HG03108 (cell line): Measurements from ENCODE around the gene SHKBP1.
"Not testable (repeated sequence)": the region's sequence is repeated elsewhere in the genome, so short reads cannot be mapped to it uniquely, and the experiment has no call there.

Source experiments
- ATAC-seq: cut with Tn5 transposase; IDR thresholded peaks from one replicate; pipeline ENCODE4 v1.9.1; 2021; ENCODE audit warnings: moderate library complexity; ENCODE audit not compliant: unreplicated experiment

The SHKBP1 gene

DNA sequence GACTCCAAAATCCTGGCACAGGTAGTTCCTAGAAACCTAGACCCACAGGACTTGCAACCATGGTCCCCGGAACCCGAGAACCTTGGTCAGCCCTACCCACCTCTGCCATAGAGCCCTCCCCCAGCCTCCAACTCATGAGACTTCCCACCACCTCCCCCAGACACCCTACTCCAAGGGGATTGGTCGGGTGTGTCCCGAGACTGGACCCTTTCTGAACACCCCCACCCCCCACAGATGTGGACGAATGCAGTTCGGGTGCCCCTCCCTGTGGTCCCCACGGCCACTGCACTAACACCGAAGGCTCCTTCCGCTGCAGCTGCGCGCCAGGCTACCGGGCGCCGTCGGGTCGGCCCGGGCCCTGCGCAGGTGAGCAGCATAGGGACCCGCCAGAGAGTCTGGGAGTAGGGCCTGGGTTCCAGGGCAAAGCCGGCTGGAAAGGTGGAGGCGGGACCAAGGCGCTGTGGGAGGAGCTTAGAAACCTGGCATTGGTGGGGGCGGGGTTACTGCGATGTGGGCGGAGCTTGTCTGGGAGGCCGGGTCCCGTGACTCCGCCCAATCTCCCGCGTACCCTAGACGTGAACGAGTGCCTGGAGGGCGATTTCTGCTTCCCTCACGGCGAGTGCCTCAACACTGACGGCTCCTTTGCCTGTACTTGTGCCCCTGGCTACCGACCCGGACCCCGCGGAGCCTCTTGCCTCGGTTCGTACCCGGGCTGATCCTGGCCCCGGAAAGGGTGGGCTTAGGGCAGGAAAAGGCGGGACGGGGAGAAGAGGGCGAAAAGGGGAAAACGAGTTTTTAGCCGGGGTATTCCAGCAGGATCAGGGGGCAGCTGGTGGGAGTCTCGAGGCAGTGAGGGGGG is 36.4 kb downstream of the SHKBP1 start:
- no peak for ATAC-seq

DNA sequence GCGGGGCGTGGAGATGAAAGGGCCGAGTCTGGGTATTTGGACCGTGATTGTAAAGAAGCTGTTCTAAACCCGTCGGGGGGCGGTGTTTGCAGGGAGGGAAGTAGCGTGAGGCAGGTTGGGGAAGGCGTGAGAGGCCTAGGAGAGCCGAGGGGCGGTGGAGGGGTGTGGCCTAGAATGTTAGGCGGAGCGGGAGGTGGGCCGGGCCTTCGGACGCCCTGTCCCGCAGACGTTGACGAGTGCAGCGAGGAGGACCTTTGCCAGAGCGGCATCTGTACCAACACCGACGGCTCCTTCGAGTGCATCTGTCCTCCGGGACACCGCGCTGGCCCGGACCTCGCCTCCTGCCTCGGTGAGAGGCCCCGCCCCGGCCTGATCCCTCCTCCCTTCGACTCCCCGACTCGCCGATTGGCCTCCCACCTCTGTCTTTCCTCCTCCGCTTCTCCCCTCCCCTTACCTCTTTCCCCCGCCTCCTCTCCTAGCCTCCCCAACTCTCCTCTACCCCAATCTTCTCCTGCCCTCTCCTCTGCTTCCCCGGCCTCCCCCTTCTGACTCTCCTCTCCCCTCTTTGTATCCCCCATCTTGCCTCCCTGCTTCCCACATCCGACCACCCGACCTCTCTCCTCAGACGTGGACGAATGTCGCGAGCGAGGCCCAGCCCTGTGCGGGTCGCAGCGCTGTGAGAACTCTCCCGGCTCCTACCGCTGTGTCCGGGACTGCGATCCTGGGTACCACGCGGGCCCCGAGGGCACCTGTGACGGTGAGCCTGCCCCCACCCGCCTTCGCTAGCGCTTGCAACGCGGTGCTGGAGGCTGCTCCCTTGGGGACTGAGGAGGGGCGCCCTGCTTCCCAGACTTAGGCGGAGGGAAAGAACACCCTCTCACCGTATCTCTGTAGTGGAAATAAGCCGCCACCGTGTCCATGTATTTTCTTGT is 37.3 kb downstream of the SHKBP1 start:
- peak; percentile 38 for ATAC-seq

DNA sequence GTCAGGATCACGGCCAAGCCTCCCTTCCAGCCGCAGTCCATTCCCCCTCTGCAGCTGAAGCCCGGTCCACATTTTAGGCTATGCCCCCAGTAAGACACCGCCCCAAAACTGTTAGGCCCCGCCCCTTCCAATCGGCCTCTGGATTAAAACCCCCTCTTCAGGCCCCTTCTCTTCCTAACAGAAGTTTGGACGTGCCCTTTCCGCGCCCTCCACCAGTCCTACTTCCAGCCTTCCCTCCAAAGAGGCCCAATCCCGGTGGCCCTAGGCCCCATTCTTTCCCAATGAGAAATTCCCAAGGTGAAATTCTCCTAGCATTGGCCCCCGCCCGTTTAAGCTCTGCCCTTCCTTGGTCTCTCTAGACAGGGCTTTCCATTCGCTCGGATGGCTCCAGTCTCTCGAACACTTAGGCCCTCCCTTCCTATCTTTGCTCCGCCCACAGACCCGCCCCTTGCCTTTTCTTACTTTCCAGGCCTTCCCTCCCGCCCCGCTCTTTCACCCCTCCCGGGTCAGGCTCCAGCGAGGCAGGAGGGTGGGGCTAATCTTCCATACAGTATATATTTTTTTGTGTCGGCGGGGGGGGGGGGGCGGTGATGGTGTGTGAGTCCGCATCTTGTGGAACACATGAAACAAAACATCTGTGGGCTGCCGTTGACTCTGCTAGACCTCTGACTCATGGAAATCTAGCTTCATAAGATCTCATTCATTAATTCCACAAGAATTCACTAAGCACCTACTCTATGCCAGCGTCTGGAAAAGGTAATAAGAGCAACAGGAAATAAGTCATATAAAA is 38.1 kb downstream of the SHKBP1 start:
- no peak for ATAC-seq

DNA sequence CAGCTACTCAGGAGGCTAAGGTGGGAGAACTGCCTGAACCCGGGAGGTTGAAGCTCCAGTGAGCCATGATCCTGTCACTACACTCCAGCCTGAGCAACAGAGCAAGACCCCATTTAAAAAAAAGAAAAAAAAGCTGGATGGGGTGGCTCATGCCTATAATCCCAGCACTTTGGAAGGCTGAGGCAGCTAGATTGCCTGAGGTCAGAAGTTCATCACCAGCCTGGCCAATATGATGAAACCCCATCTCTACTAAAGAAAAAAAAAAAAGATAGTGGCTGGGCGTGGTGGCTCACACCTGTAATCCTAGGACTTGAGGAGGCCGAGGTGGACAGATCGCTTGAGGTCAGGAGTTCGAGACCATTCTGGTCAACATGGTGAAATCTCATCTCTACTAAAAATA is 39.5 kb downstream of the SHKBP1 start:
- ATAC-seq = no peak

DNA sequence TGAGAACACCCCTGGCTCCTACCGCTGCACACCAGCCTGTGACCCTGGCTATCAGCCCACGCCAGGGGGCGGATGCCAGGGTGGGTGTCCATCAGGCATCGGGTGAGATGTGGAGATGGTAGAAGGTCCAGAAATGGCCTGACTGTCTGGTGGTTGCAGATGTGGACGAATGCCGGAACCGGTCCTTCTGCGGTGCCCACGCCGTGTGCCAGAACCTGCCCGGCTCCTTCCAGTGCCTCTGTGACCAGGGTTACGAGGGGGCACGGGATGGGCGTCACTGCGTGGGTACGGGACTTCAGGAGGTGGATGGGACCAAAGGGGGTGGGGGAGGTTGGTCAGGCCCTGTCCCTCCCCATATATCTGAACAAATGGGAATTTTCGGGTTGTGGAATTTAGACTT is 40.3 kb downstream of the SHKBP1 start:
- ATAC-seq = no peak

DNA sequence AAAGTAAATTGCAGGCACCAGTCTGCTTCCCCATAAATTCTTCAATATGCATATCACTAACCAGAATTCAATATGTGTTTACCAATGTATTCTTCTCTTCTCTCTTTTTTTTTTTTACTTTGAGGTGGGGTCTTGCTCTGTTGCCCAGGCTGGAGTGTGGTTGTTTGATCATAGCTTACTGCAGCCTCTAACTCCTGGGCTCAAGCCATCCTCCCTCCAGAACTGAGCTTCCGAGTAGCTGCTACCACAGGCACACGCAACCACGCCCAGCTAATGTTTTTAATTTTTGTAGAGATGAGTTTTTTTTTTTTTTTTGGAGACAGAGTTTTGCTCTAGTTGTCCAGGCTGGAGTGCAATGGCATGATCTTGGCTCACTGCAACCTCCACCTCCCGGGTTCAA is 41.3 kb downstream of the SHKBP1 start:
- no peak for ATAC-seq

DNA sequence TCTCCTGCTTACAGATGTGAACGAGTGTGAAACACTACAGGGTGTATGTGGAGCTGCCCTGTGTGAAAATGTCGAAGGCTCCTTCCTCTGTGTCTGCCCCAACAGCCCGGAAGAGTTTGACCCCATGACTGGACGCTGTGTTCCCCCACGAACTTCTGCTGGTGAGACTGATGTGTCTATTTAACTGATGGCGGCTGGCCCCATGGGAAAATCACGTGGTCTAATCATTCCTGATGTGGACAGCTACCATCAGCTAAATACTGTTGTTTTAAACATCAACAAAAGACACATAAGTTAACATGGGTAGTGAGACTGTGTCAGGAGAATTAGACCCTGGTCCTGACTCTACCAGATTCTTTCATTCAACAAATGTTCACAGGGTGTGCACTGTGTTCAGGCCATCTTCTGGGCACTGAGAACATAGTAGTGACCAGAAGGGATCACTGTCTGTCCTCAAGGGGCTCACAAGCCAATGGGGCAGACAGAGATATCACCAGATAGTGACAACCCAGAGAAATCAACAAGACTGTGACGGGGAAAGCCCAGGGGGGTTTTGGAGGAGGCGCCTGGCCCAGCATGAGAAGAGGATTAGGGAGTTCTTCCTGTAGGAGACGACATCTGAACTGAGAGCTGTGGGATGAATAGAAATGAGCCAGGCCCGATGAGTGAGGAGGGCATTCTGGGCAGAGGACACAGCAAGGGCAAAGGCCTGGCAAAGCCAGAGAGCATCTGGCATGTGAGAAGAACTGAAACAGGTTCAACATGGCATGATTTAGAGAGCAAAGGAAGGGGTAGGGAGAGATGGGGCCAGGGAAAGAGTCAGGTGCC is 42.9 kb downstream of the SHKBP1 start:
- ATAC-seq = no peak

DNA sequence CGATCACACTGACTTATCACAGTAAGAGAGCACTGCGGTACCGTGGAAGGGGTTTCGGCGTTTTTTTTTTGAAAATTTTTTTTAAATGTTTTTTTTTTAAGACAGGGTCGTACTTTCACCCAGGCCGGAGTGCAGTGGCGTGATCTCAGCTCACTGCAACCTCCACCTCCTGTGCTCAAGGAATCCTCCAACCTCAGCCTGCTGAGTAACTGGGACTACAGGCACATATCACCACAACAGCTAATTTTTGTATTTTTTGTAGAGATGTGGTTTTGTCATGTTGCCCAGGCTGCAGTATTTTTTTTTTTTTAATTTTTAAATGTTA is 43.5 kb downstream of the SHKBP1 start:
- ATAC-seq = no peak

DNA sequence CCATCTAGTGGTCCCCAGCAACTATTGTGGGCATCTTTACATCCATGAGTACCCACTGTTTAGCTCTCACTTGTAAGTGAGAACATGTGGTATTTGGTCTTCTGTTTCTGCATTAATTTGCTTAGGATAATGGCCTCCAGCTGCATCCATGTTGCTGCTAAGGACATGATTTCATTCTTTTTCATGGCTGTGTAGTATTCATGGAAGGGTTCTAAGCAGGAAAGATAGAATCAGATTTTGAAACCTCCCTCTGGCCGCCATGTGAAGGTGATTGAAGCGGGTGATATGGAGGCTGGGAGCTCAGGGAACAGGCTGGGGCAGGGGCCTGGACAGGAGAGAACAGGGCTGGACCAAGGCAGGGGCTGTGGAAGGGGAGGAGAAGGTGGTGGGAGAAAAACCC is 44.6 kb downstream of the SHKBP1 start:
- ATAC-seq = no peak

DNA sequence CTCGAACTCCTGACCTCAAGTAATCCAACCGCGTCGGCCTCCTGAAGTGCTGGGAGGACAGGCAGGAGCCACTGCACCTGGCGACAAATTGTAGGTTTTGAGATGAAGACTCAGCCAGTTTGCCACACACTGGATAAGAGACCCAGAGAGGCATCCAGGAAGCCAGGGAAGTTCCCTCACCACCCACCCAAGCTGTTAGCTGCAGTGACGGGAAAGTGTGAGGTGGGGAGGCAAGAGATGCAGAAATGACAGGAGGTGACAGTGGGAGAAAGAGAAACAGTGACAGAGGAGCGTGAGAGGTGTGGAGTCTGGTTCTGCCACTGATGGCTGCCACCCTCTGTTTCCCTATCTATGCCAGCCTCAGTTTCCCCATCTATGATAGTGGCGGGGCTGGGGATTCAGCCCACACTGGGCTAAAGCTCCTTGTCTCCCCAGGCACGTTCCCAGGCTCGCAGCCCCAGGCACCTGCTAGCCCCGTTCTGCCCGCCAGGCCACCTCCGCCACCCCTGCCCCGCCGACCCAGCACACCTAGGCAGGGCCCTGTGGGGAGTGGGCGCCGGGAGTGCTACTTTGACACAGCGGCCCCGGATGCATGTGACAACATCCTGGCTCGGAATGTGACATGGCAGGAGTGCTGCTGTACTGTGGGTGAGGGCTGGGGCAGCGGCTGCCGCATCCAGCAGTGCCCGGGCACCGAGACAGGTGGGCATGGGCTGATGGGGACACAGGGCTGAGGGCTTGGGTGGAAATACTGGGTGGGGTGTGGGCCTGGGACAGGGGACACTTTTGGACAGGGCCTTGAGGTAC is 45.5 kb downstream of the SHKBP1 start:
- no peak for ATAC-seq

DNA sequence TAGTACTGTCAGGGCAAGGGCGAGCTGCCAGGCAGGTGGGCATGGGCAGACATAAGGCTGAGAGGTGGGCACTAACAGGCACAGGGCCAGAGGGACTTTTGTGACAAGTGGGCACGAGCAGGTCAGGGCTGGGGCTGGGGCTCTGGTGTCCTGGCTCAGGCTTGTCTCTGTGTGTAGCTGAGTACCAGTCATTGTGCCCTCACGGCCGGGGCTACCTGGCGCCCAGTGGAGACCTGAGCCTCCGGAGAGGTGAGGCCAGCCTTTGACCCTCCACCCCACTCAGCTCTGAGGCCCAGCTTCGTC is 46.1 kb downstream of the SHKBP1 start:
- ATAC-seq = no peak

DNA sequence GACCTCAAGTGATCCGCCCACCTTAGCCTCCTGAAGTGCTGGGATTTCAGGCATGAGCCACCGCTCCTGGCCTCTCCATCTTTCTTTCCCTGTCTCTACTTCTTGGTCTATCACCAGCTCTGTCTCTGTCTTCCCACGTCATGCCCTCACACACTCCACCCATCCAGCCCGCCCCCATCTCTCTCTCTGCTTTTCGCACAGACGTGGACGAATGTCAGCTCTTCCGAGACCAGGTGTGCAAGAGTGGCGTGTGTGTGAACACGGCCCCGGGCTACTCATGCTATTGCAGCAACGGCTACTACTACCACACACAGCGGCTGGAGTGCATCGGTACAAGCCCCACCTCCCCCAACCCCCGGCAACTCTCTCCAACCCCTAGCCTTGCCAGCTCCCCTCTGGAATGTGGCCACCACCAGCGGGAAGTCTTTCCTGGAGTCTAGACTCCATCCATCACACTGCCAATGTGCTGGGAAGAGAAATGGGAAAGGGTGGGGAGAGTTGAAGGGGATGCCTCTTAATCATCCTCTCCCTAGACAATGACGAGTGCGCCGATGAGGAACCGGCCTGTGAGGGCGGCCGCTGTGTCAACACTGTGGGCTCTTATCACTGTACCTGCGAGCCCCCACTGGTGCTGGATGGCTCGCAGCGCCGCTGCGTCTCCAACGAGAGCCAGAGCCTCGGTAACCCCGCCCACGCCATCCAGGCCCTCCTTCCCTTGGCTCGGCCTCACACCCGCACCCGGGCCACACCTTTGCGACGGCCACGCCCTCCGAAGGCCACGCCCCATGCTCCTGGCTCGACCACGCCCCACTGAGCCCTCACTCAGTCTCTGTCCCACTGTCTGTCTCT is 47.0 kb downstream of the SHKBP1 start:
- no peak for ATAC-seq

DNA sequence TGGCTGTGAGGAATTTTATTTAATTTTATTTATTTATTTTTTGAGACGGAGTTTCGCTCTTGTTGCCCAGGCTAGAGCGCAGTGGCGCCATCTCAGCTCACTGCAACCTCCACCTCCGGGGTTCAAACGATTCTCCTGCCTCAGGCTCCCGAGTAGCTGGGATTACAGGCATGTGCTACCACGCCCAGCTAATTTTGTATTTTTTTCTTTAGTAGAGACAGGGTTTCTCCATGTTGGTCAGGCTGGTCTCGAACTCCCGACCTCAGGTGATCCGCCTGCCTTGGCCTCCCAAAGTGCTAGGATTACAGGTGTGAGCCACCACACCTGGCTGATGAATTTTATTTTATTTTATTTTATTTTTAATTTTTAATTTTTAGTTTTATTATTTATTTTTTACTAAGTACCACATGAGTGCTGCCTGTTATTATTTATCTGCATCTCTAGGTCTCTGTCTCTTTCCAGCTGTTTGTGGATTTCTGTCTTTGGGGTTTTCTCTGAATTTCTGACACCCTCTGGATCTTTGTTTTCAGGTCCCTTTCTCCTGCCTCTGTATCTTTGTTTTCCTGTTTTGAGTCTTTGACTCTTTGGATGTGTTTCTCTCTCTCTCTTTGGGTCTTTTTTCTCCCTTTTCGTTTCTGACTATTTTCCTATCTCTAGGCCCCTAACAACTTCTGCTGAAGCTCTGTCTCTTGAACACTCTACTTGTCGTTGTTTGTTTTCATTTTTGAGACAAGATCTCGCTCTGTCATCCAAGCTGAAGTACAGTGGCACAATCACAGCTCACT is 47.9 kb downstream of the SHKBP1 start:
- ATAC-seq = not testable (repeated sequence)

DNA sequence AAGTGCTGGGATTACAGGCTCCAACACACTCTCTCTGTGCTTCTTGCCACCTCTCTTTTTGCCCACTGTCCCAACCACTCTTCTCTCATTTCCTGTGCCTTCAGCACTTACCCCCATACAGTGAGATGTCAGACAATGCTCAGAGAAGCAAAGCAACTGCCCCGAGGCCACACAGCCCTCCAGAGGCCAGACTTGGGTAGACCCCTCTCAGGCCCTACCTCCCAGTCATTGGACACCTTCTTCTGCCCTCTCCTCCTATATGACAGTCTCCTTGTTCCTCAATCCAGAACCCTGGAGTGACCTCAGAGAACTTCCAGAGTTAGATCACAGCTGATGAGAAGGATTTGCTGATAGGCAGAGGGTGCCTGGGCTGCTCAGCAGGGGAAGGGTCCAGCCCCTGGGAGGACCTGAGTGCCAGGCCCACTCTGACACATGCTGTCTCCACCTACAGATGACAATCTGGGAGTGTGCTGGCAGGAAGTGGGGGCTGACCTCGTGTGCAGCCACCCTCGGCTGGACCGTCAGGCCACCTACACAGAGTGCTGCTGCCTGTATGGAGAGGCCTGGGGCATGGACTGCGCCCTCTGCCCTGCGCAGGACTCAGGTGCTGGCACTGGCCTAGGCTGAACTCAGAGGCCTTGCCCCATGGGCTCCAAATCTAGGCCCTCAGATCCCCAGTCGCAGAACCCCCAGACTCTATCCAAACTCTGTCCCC is 48.9 kb downstream of the SHKBP1 start:
- ATAC-seq = no peak

DNA sequence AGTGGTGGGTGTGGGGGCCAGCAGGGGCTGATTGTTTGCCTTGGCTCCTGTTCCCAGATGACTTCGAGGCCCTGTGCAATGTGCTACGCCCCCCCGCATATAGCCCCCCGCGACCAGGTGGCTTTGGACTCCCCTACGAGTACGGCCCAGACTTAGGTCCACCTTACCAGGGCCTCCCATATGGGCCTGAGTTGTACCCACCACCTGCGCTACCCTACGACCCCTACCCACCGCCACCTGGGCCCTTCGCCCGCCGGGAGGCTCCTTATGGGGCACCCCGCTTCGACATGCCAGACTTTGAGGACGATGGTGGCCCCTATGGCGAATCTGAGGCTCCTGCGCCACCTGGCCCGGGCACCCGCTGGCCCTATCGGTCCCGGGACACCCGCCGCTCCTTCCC is 50.2 kb downstream of the SHKBP1 start:
- no peak for ATAC-seq

DNA sequence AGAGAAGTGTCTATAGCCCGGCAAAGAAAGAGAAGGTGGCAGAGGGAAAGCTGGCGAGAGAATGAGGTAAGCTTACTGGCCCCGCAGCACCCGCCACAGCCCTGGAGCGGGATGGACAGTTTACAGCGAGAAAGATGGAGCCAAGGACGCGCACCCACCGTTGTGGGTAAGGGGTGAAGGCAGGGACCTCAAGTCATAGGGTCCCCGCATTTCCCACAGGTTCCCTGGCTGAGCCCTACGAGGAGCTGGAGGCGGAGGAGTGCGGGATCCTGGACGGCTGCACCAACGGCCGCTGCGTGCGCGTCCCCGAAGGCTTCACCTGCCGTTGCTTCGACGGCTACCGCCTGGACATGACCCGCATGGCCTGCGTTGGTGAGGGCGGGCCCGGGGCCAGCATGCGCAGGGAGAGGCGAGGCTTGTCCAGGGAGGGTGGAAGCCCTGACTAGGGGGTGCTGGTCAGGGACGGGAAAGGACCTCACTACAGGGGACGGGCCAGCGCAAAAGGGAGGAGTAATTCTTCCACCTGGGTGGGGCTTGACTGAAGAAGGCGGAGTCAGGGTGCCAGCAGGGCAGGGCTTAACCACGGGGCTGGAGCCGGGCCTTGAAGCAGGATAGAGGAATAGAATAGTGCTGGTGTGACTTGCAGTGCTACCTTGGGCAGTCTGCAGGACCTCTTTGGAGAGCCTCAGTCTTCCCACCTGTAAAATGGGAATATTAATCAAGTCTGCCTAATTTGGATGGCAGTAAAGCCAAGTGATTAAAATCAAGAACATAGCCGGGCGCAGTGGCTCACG is 51.0 kb downstream of the SHKBP1 start:
- ATAC-seq = no peak

DNA sequence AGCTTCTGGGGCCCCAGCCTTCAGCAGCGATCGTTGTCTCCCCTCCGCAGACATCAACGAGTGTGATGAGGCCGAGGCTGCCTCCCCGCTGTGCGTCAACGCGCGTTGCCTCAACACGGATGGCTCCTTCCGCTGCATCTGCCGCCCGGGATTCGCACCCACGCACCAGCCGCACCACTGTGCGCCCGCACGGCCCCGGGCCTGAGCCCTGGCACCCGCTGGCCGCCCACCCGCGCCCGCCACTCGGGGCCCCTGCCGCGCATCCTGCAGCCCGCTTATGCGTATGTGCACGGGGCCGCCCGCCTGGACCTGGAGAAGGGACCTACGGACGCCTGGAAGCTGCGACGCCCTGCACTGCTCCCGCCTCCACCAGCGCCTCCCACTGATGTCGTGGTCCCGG is 52.7 kb downstream of the SHKBP1 start:
- no peak for ATAC-seq
